ENCODE data around the gene TMEM207. TPM values are rescaled to one million over a fixed set of nuclear protein-coding genes. Genes with fewer than 3 reads are reported as not detected.

TMEM207 gene
- total RNA-seq, 1 experiment from 2014 or later, result 0.57 TPM

GRCh38 chr3:190492966-190493365 lies 43.3 kb upstream of the TMEM207 start:
- no TSS peak for BruUV-seq (replicated peaks)
- Mint-ChIP-seq H3K36me3 (ENCODE audit: insufficient read depth, unreplicated experiment) (no peaks in the 10 kb centered on the region), H3K4me1 (ENCODE audit: low read depth, unreplicated experiment) (peaks cover 50% of the 10 kb centered on the region), H3K4me3 (ENCODE audit: low read depth, unreplicated experiment) (no peak overlapping the region), H3K27ac (ENCODE audit: unreplicated experiment) (no peak overlapping the region), H3K9me3 (ENCODE audit: low read depth, unreplicated experiment) (peaks cover 5% of the 10 kb centered on the region), H3K27me3 (ENCODE audit: unreplicated experiment) (no peaks in the 10 kb centered on the region)
- intact Hi-C loops (cut with micrococcal nuclease; ENCODE audit: unreplicated experiment), result no loop called here
- DNase-seq, result no peak
- TF ChIP-seq CTCF (IDR thresholded peaks at IDR 0.05; ENCODE audit: unreplicated experiment), result no peak
- CTCF ChIA-PET, result no interaction called here

GRCh38 chr3:190492129-190492528 lies 42.4 kb upstream of the TMEM207 start:
- CTCF ChIA-PET, result interaction anchor here (1.0 to 2.9 kb wide), 4 partner anchors 13 to 108 kb away, joined by 3 to 10 read pairs (median 4); no protein-coding TSS in a partner anchor

GRCh38 chr3:190491533-190492054 lies 41.9 kb upstream of the TMEM207 start:
- Mint-ChIP-seq H3K27me3 (ENCODE audit: unreplicated experiment) (no peaks in the 10 kb centered on the region), H3K4me3 (ENCODE audit: low read depth, unreplicated experiment) (peak overlapping the region; percentile 8), H3K9me3 (ENCODE audit: low read depth, unreplicated experiment) (peaks cover 5% of the 10 kb centered on the region), H3K27ac (ENCODE audit: unreplicated experiment) (peak overlapping the region; percentile 12), H3K36me3 (ENCODE audit: insufficient read depth, unreplicated experiment) (no peaks in the 10 kb centered on the region), H3K4me1 (ENCODE audit: low read depth, unreplicated experiment) (peaks cover 56% of the 10 kb centered on the region)
- TF ChIP-seq CTCF (IDR thresholded peaks at IDR 0.05; ENCODE audit: unreplicated experiment), result no peak
- BruUV-seq (replicated peaks), result no TSS peak
- CTCF ChIA-PET, result interaction anchor here (1.0 to 2.9 kb wide), 5 partner anchors 14 to 206 kb away, joined by 3 to 10 read pairs (median 5); no protein-coding TSS in a partner anchor
- DNase-seq, result peak; percentile 54
- intact Hi-C loops (cut with micrococcal nuclease; ENCODE audit: unreplicated experiment), result no loop called here

More at GRCh38 chr3:190492129-190492528, 42.4 kb upstream of the TMEM207 start:
- Mint-ChIP-seq H3K9me3 (ENCODE audit: low read depth, unreplicated experiment) (peaks cover 5% of the 10 kb centered on the region), H3K4me1 (ENCODE audit: low read depth, unreplicated experiment) (peaks cover 56% of the 10 kb centered on the region), H3K27me3 (ENCODE audit: unreplicated experiment) (no peaks in the 10 kb centered on the region), H3K36me3 (ENCODE audit: insufficient read depth, unreplicated experiment) (no peaks in the 10 kb centered on the region), H3K4me3 (ENCODE audit: low read depth, unreplicated experiment) (peak overlapping the region; percentile 8), H3K27ac (ENCODE audit: unreplicated experiment) (peak overlapping the region; percentile 12)
- no TSS peak for BruUV-seq (replicated peaks)
- no peak for TF ChIP-seq CTCF (IDR thresholded peaks at IDR 0.05; ENCODE audit: unreplicated experiment)
- no peak for DNase-seq
- intact Hi-C loops (cut with micrococcal nuclease; ENCODE audit: unreplicated experiment), result no loop called here

GRCh38 chr3:190486908-190487607 lies 37.4 kb upstream of the TMEM207 start:
- no peak for DNase-seq
- no peak for TF ChIP-seq CTCF (IDR thresholded peaks at IDR 0.05; ENCODE audit: unreplicated experiment)
- intact Hi-C loops (cut with micrococcal nuclease; ENCODE audit: unreplicated experiment), result no loop called here
- no peak overlapping the region for H3K27ac Mint-ChIP-seq (ENCODE audit: unreplicated experiment)
- peaks cover 43% of the 10 kb centered on the region for H3K4me1 Mint-ChIP-seq (ENCODE audit: low read depth, unreplicated experiment)
- no peak overlapping the region for H3K4me3 Mint-ChIP-seq (ENCODE audit: low read depth, unreplicated experiment)
- CTCF ChIA-PET, result interaction anchor here (1.2 kb wide), 1 partner anchor 15 kb away, joined by 3 read pairs; no protein-coding TSS in a partner anchor
- no peaks in the 10 kb centered on the region for H3K36me3 Mint-ChIP-seq (ENCODE audit: insufficient read depth, unreplicated experiment)
- no peaks in the 10 kb centered on the region for H3K9me3 Mint-ChIP-seq (ENCODE audit: low read depth, unreplicated experiment)
- H3K27me3 Mint-ChIP-seq (ENCODE audit: unreplicated experiment), result no peaks in the 10 kb centered on the region
- BruUV-seq (replicated peaks), result no TSS peak
